MM.1S (cell line): ENCODE measurements around the gene CD4.

Experiments used
- DNase-seq: peaks from one replicate; pipeline ENCODE4 v3.0.0-alpha.2; 2015
- H2AFZ ChIP-seq: fragments of 300-600 bp; sonication (generic); 2 replicates; pipeline ENCODE4 v1.6.0; 2016; ENCODE audit warnings: antibody characterized with exemption, low read length
- H3F3A ChIP-seq: fragments of 300-600 bp; sonication (generic); 2 replicates; pipeline ENCODE4 v1.6.1; 2016; ENCODE audit warnings: mild to moderate bottlenecking, antibody characterized with exemption, low read length, moderate library complexity, mixed read lengths; ENCODE audit not compliant: insufficient read depth
- H3K27ac ChIP-seq: fragments of 300-600 bp; sonication (generic); 2 replicates; pipeline ENCODE4 v1.5.1; 2016; ENCODE audit warnings: mild to moderate bottlenecking, low read length
- H3K27me3 ChIP-seq: fragments of 300-600 bp; sonication (generic); replicated peaks from 2 replicates; pipeline ENCODE4 v1.6.0; 2016; ENCODE audit warnings: low read length; ENCODE audit not compliant: insufficient read depth
- H3K36me3 ChIP-seq: fragments of 300-600 bp; sonication (generic); replicated peaks from 2 replicates; pipeline ENCODE4 v1.6.1; 2016; ENCODE audit warnings: mild to moderate bottlenecking, low read length, mixed read lengths; ENCODE audit not compliant: insufficient read depth
- H3K4me1 ChIP-seq: fragments of 300-600 bp; sonication (generic); 2 replicates; pipeline ENCODE4 v1.6.1; 2016; ENCODE audit warnings: low read length, mixed read lengths
- H3K4me2 ChIP-seq: fragments of 300-600 bp; sonication (generic); 2 replicates; pipeline ENCODE4 v1.6.0; 2016; ENCODE audit warnings: low read depth, low read length
- H3K4me3 ChIP-seq: fragments of 300-600 bp; sonication (generic); 2 replicates; pipeline ENCODE4 v1.5.1; 2016; ENCODE audit warnings: low read length, mixed read lengths
- H3K79me2 ChIP-seq: fragments of 300-600 bp; sonication (generic); 2 replicates; pipeline ENCODE4 v1.6.1; 2016; ENCODE audit warnings: mixed run types, low read length, mixed read lengths
- H3K9ac ChIP-seq: fragments of 300-600 bp; sonication (generic); 2 replicates; pipeline ENCODE4 v1.6.1; 2016; ENCODE audit warnings: low read length, mixed read lengths
- H3K9me2 ChIP-seq: fragments of 300-600 bp; sonication (generic); replicated peaks from 2 replicates; pipeline ENCODE4 v1.6.1; 2016; ENCODE audit warnings: mild to moderate bottlenecking, low read length, mixed read lengths; ENCODE audit not compliant: insufficient read depth
- H3K9me3 ChIP-seq: fragments of 300-600 bp; sonication (generic); replicated peaks from 2 replicates; pipeline ENCODE4 v1.6.1; 2016; ENCODE audit warnings: mild to moderate bottlenecking, low read length, mixed read lengths; ENCODE audit not compliant: insufficient read depth
- H4K20me1 ChIP-seq: fragments of 300-600 bp; sonication (generic); 2 replicates; pipeline ENCODE4 v1.6.1; 2016; ENCODE audit warnings: mild to moderate bottlenecking, low read length, moderate library complexity, mixed read lengths; ENCODE audit not compliant: insufficient read depth
- EZH2 ChIP-seq: fragments of 300-600 bp; sonication (generic); optimal IDR thresholded peaks from 2 replicates; pipeline ENCODE3; 2017; ENCODE audit warnings: low read depth, mild to moderate bottlenecking, antibody characterized with exemption, low read length, mixed read lengths
- EZH2phosphoT487 ChIP-seq: fragments of 300-600 bp; sonication (generic); IDR thresholded peaks from 2 replicates; pipeline ENCODE4 v1.6.1; 2018; ENCODE audit warnings: antibody characterized with exemption, low read length
- TF ChIP-seq, protein P1 (sequence below): fragments of 300-600 bp; sonication (generic); IDR thresholded peaks from 2 replicates; pipeline ENCODE4 v1.5.1; 2016; ENCODE audit warnings: antibody characterized with exemption, low read length, mixed read lengths

CD4 gene

DNA sequence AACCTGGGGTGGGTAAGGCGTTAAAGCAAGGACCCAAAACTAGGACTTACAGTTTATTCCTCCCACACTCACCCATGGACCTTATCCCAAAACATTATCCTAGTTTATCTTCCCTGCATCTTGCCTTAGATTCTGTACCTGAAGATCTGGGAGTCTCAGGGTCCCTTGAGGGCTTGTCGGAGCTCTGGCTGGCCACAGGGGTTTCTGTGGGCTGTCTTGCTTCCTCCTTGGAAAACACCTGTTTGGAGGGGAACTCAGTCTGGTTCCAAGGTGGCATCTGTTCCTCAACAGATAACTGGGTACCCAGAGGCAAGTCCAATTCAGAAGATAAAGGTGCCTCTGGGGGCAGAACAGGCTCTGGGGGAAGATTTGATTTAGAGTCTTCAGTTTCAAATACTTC is 60.1 kb downstream of the CD4 start:
- no peak for DNase-seq
- peak overlapping the region; percentile 97; the same call in 1 of the 2 replicates for H3K4me2 ChIP-seq
- no peak overlapping the region for H3K27ac ChIP-seq
- no peaks in the 10 kb centered on the region for H4K20me1 ChIP-seq
- peaks cover 28% of the 10 kb centered on the region for H3K4me1 ChIP-seq
- no peak for TF ChIP-seq EZH2phosphoT487
- TF ChIP-seq EZH2 = no peak
- TF ChIP-seq, protein P1, sequence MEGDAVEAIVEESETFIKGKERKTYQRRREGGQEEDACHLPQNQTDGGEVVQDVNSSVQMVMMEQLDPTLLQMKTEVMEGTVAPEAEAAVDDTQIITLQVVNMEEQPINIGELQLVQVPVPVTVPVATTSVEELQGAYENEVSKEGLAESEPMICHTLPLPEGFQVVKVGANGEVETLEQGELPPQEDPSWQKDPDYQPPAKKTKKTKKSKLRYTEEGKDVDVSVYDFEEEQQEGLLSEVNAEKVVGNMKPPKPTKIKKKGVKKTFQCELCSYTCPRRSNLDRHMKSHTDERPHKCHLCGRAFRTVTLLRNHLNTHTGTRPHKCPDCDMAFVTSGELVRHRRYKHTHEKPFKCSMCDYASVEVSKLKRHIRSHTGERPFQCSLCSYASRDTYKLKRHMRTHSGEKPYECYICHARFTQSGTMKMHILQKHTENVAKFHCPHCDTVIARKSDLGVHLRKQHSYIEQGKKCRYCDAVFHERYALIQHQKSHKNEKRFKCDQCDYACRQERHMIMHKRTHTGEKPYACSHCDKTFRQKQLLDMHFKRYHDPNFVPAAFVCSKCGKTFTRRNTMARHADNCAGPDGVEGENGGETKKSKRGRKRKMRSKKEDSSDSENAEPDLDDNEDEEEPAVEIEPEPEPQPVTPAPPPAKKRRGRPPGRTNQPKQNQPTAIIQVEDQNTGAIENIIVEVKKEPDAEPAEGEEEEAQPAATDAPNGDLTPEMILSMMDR = no peak
- H3K79me2 ChIP-seq = peaks cover 40% of the 10 kb centered on the region
- no peaks in the 10 kb centered on the region for H3K36me3 ChIP-seq
- no peaks in the 10 kb centered on the region for H3K9me2 ChIP-seq
- H3K4me3 ChIP-seq = no peak overlapping the region
- peak overlapping the region; percentile 63; the same call in 1 of the 2 replicates for H3K9ac ChIP-seq
- no peaks in the 10 kb centered on the region for H3K27me3 ChIP-seq
- no peak overlapping the region for H2AFZ ChIP-seq
- no peaks in the 10 kb centered on the region for H3K9me3 ChIP-seq
- peaks cover 10% of the 10 kb centered on the region for H3F3A ChIP-seq

DNA sequence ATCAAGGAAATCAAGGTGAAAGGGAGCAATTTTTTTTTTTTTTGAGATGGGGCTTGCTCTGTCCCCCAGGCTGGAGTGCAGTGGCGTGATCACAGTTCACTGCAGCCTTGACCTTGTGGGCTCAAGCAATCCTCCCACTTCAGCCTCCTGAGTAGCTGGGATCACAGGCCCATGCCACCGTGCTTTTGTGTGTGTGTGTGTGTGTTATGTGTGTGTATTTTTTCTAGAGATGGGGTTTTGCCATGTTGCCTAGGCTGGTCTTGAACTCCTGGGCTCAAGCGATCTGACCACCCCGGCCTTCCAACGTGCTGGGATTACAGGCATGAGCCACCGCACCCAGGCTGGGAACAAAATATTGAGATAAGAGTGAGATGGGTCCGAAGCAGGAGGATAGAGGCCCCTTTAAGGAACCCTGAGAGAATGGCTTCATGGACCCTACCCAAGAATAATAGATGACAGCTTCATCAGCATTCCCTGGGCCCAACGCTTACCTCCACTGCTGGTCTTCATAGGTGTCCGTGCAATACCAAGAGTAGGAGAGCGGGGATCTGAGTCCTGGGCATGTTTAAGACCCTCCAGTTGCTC is 60.7 kb downstream of the CD4 start:
- Histone ChIP-seq H3K36me3 (no peaks in the 10 kb centered on the region), H3K4me1 (peaks cover 28% of the 10 kb centered on the region), H2AFZ (no peak overlapping the region), H4K20me1 (no peaks in the 10 kb centered on the region), H3K27ac (no peak overlapping the region), H3K27me3 (no peaks in the 10 kb centered on the region), H3K9ac (peak overlapping the region; percentile 63), H3F3A (peaks cover 10% of the 10 kb centered on the region), H3K9me3 (no peaks in the 10 kb centered on the region), H3K79me2 (peaks cover 47% of the 10 kb centered on the region), H3K9me2 (no peaks in the 10 kb centered on the region), H3K4me2 (peak overlapping the region; percentile 97), H3K4me3 (peak overlapping the region; percentile 87)
- TF ChIP-seq EZH2phosphoT487 (no peak), EZH2 (no peak)
- TF ChIP-seq, protein P1 = no peak
- no peak for DNase-seq

DNA sequence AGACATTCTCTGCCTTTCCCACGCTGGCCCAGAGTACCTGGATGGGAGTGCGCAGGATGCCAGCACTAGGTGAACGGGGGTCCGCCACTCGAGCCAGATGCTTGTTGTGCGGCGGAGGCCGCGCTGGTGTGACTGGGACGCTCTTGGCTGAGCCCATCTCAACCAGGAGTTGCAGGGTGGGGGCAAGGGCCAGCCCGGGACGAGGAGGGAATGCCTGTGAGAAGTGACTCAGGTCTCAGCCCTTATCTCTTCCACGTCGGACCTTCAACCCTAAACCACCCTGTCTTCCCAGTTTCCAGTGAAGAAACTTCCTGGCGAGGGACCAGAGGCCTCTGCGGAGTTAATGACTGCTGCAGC is 61.4 kb downstream of the CD4 start:
- Histone ChIP-seq H3K4me3 (peak overlapping the region; percentile 87), H3K27ac (no peak overlapping the region; the same call in 1 of the 2 replicates), H3F3A (peaks cover 10% of the 10 kb centered on the region), H3K9me2 (no peaks in the 10 kb centered on the region), H3K9me3 (no peaks in the 10 kb centered on the region), H3K9ac (peak overlapping the region; percentile 63), H3K79me2 (peaks cover 54% of the 10 kb centered on the region), H3K36me3 (no peaks in the 10 kb centered on the region), H3K27me3 (no peaks in the 10 kb centered on the region), H3K4me2 (peak overlapping the region; percentile 97), H3K4me1 (peaks cover 28% of the 10 kb centered on the region), H4K20me1 (no peaks in the 10 kb centered on the region), H2AFZ (peak overlapping the region; percentile 34)
- no peak for DNase-seq
- TF ChIP-seq, protein P1 = no peak
- TF ChIP-seq EZH2 (no peak), EZH2phosphoT487 (no peak)
